GM10248 (cell line): ENCODE data around the gene TXNRD1.

Experiments used
- CTCF ChIA-PET: fragments of 300-600 bp; sonication (Branson Sonifier 250); formaldehyde crosslinking; extraction: SDS; loops from one replicate; lab custom pipeline; 2021; ENCODE audit warnings: antibody characterized with exemption; lab: Yijun Ruan, JAX
- POLR2A ChIA-PET: fragments of 350-650 bp; sonication (Branson Sonifier 250); formaldehyde crosslinking; extraction: SDS; loops from one replicate; lab custom pipeline; 2020; ENCODE audit warnings: antibody characterized with exemption; lab: Yijun Ruan, JAX
- DNase-seq: peaks from one replicate; pipeline ENCODE4 v3.0.0; 2012; ENCODE audit errors: extremely low spot score
- CTCF ChIP-seq: IDR thresholded peaks from 2 replicates; pipeline ENCODE4 v1.5.1; 2012; ENCODE audit warnings: mild to moderate bottlenecking, low read depth; ENCODE audit errors: extremely low read depth, missing control alignments, control extremely low read depth

The TXNRD1 gene

GRCh38 chr12:104337030-104337558 is 121.5 kb downstream of the TXNRD1 start:
- POLR2A ChIA-PET: no interaction called here
- CTCF ChIA-PET: interaction anchor here (1.1 to 3.1 kb wide), 3 partner anchors 11 to 50 kb away, joined by 3 to 13 read pairs (median 4); no protein-coding TSS in a partner anchor
- no peak for DNase-seq
- no peak for TF ChIP-seq CTCF

GRCh38 chr12:104339663-104340062 is 124.1 kb downstream of the TXNRD1 start:
- ChIA-PET CTCF (interaction anchor here (1.1 to 2.0 kb wide), 4 partner anchors 13 to 27 kb away, joined by 3 to 7 read pairs (median 6); no protein-coding TSS in a partner anchor), POLR2A (no interaction called here)

GRCh38 chr12:104340177-104340576 is 124.6 kb downstream of the TXNRD1 start:
- ChIA-PET CTCF (interaction anchor here (1.0 to 1.6 kb wide), 4 partner anchors 9 to 28 kb away, joined by 3 to 7 read pairs (median 4); no protein-coding TSS in a partner anchor), POLR2A (no interaction called here)
- no peak for TF ChIP-seq CTCF
- no peak for DNase-seq

More at GRCh38 chr12:104339663-104340062, 124.1 kb downstream of the TXNRD1 start:
- DNase-seq: no peak
- no peak for TF ChIP-seq CTCF

GRCh38 chr12:104340925-104341611 is 125.5 kb downstream of the TXNRD1 start:
- DNase-seq: no peak
- TF ChIP-seq CTCF: no peak
- ChIA-PET CTCF (interaction anchor here (0.9 to 1.6 kb wide), 5 partner anchors 8 to 125 kb away, joined by 3 to 7 read pairs (median 3); partner anchors contain the start of gene TXNRD1), POLR2A (no interaction called here)

GRCh38 chr12:104342147-104342546 is 126.6 kb downstream of the TXNRD1 start:
- no peak for TF ChIP-seq CTCF
- ChIA-PET POLR2A (no interaction called here), CTCF (interaction anchor here (0.9 to 3.3 kb wide), 5 partner anchors 10 to 711 kb away, joined by 3 to 16 read pairs (median 4); no protein-coding TSS in a partner anchor)
- DNase-seq: no peak

GRCh38 chr12:104342635-104343249 is 127.2 kb downstream of the TXNRD1 start:
- no peak for TF ChIP-seq CTCF
- ChIA-PET POLR2A (no interaction called here), CTCF (interaction anchor here (0.7 to 3.3 kb wide), 6 partner anchors 9 to 710 kb away, joined by 3 to 16 read pairs (median 4); no protein-coding TSS in a partner anchor)
- DNase-seq: no peak
